Peyer's patch (tissue), 4 donors: Measurements from ENCODE around the gene BCO1.

Experiments used
- POLR2A ChIP-seq, 2 donors: fragments of 450-650 bp; IDR thresholded peaks; one replicate each; pipeline ENCODE4 v1.5.1; 2017; ENCODE audit warnings: antibody characterized with exemption in 2 of 2, mild to moderate bottlenecking in 2 of 2, moderate library complexity in 2 of 2
- TF ChIP-seq, protein P1 (sequence below), 6 experiments: fragments of 450-650 bp in 4 of 6; fragments of 200-600 bp in 2 of 6; sonication (generic) in 1 of 6; IDR thresholded peaks; one replicate each; pipeline ENCODE4 v1.5.1; 2017 to 2019; ENCODE audit warnings: antibody characterized with exemption in 6 of 6, mild to moderate bottlenecking in 3 of 6, moderate library complexity in 1 of 6

DNA sequence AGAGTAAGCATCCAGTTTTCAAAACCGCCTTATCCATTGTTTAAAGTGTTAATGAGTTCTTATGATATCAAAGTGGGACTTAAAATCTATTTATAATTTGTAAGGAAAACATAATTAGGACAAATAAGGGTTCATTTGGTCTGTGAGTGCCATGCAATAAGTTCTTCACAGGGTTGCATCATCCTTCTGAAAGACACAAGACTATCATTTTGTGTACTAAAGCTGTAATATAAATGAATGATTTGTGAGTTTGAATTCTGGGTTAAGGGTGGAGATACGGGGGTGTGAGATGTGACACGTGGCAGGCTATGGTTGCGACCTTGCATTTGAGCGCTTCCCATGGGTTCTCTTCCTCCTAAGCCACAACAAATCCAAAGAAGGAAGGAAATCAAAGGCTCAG, 83.0 kb downstream of the BCO1 start:
- TF ChIP-seq, protein P1, sequence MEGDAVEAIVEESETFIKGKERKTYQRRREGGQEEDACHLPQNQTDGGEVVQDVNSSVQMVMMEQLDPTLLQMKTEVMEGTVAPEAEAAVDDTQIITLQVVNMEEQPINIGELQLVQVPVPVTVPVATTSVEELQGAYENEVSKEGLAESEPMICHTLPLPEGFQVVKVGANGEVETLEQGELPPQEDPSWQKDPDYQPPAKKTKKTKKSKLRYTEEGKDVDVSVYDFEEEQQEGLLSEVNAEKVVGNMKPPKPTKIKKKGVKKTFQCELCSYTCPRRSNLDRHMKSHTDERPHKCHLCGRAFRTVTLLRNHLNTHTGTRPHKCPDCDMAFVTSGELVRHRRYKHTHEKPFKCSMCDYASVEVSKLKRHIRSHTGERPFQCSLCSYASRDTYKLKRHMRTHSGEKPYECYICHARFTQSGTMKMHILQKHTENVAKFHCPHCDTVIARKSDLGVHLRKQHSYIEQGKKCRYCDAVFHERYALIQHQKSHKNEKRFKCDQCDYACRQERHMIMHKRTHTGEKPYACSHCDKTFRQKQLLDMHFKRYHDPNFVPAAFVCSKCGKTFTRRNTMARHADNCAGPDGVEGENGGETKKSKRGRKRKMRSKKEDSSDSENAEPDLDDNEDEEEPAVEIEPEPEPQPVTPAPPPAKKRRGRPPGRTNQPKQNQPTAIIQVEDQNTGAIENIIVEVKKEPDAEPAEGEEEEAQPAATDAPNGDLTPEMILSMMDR (IDR thresholded peaks at IDR 0.05): no peak
- TF ChIP-seq POLR2A (IDR thresholded peaks at IDR 0.05): no peak
